Progenitor cell of endocrine pancreas (in vitro differentiated cells): Measurements from ENCODE around the gene SEC22B. TPM values are rescaled to one million over a fixed set of nuclear protein-coding genes. Genes with fewer than 3 reads are reported as not detected.
"Not testable (repeated sequence)": the region's sequence is repeated elsewhere in the genome, so short reads cannot be mapped to it uniquely, and the experiment has no call there.

ENCODE experiments used
- DNase-seq: peaks from one replicate; pipeline ENCODE4 v3.0.0; 2021; ENCODE audit warnings: low spot score; ENCODE audit not compliant: unreplicated experiment
- H3K27ac Mint-ChIP-seq: 2 replicates; pipeline ENCODE4 v1.8.0; 2021; ENCODE audit warnings: mild to moderate bottlenecking, moderate library complexity, mixed read lengths
- H3K27me3 Mint-ChIP-seq: 2 replicates; pipeline ENCODE4 v1.8.0; 2021; ENCODE audit warnings: mixed read lengths
- H3K36me3 Mint-ChIP-seq: 2 replicates; pipeline ENCODE4 v1.8.0; 2022; ENCODE audit warnings: mixed read lengths; ENCODE audit not compliant: insufficient read depth
- H3K4me1 Mint-ChIP-seq: 2 replicates; pipeline ENCODE4 v1.8.0; 2021; ENCODE audit warnings: low read depth, mixed read lengths
- H3K4me3 Mint-ChIP-seq: 2 replicates; pipeline ENCODE4 v1.8.0; 2021; ENCODE audit warnings: low read depth, mild to moderate bottlenecking, moderate library complexity, mixed read lengths
- H3K9me3 Mint-ChIP-seq: 2 replicates; pipeline ENCODE4 v1.8.0; 2021; ENCODE audit warnings: low read depth, mixed read lengths
- total RNA-seq: library from RNA; stranded (reverse); gene quantifications from 2 replicates; pipeline ENCODE4 v1.2.1, GENCODE V29; 2021

Gene SEC22B
- total RNA-seq, 1 donor from 2014 or later: 28.1 TPM

GRCh38 chr1:120116094-120116493 is 60.2 kb downstream of the SEC22B start:
- not testable (repeated sequence) for H3K27me3 Mint-ChIP-seq, H3K4me3 Mint-ChIP-seq, H3K27ac Mint-ChIP-seq, H3K36me3 Mint-ChIP-seq, DNase-seq, H3K4me1 Mint-ChIP-seq, H3K9me3 Mint-ChIP-seq

GRCh38 chr1:120113134-120113533 is 63.2 kb downstream of the SEC22B start:
- not testable (repeated sequence) for H3K27me3 Mint-ChIP-seq, DNase-seq, H3K27ac Mint-ChIP-seq, H3K36me3 Mint-ChIP-seq, H3K9me3 Mint-ChIP-seq, H3K4me1 Mint-ChIP-seq, H3K4me3 Mint-ChIP-seq

GRCh38 chr1:120112212-120112611 is 64.1 kb downstream of the SEC22B start:
- H3K4me3 Mint-ChIP-seq, H3K36me3 Mint-ChIP-seq, H3K4me1 Mint-ChIP-seq, H3K27me3 Mint-ChIP-seq, H3K9me3 Mint-ChIP-seq, H3K27ac Mint-ChIP-seq, DNase-seq: not testable (repeated sequence)

- H3K27ac Mint-ChIP-seq, DNase-seq, H3K4me3 Mint-ChIP-seq, H3K36me3 Mint-ChIP-seq, H3K9me3 Mint-ChIP-seq, H3K4me1 Mint-ChIP-seq, H3K27me3 Mint-ChIP-seq: not testable (repeated sequence)
Measured at GRCh38 chr1:120111771-120112170, 64.5 kb downstream of the SEC22B start.

- H3K27ac Mint-ChIP-seq, H3K27me3 Mint-ChIP-seq, H3K9me3 Mint-ChIP-seq, H3K4me1 Mint-ChIP-seq, H3K36me3 Mint-ChIP-seq, DNase-seq, H3K4me3 Mint-ChIP-seq: not testable (repeated sequence)
Measured at GRCh38 chr1:120111008-120111407, 65.3 kb downstream of the SEC22B start.

GRCh38 chr1:120109656-120110055 is 66.7 kb downstream of the SEC22B start:
- H3K4me3 Mint-ChIP-seq, H3K27me3 Mint-ChIP-seq, H3K9me3 Mint-ChIP-seq, H3K36me3 Mint-ChIP-seq, DNase-seq, H3K4me1 Mint-ChIP-seq, H3K27ac Mint-ChIP-seq: not testable (repeated sequence)

- DNase-seq, H3K27me3 Mint-ChIP-seq, H3K4me1 Mint-ChIP-seq, H3K4me3 Mint-ChIP-seq, H3K27ac Mint-ChIP-seq, H3K9me3 Mint-ChIP-seq, H3K36me3 Mint-ChIP-seq: not testable (repeated sequence)
Measured at GRCh38 chr1:120109180-120109579, 67.1 kb downstream of the SEC22B start.

- not testable (repeated sequence) for H3K27me3 Mint-ChIP-seq, H3K4me1 Mint-ChIP-seq, H3K36me3 Mint-ChIP-seq, H3K4me3 Mint-ChIP-seq, H3K9me3 Mint-ChIP-seq, DNase-seq, H3K27ac Mint-ChIP-seq
Measured at GRCh38 chr1:120105288-120105687, 71.0 kb downstream of the SEC22B start.

GRCh38 chr1:120103768-120104167 is 72.6 kb downstream of the SEC22B start:
- not testable (repeated sequence) for H3K27me3 Mint-ChIP-seq, H3K27ac Mint-ChIP-seq, H3K36me3 Mint-ChIP-seq, H3K4me1 Mint-ChIP-seq, H3K4me3 Mint-ChIP-seq, DNase-seq, H3K9me3 Mint-ChIP-seq

- not testable (repeated sequence) for H3K4me1 Mint-ChIP-seq, H3K27ac Mint-ChIP-seq, H3K36me3 Mint-ChIP-seq, H3K9me3 Mint-ChIP-seq, H3K27me3 Mint-ChIP-seq, DNase-seq, H3K4me3 Mint-ChIP-seq
Measured at GRCh38 chr1:120101593-120101992, 74.7 kb downstream of the SEC22B start.

Other genes starting within 250 kb of the SEC22B start
- 107 and 112 TPM in 2 replicates for gene NOTCH2, start 106.9 kb downstream of the SEC22B start, total RNA-seq
- 16.6 and 19.6 TPM in 2 replicates for gene NBPF8, start 238.5 kb upstream of the SEC22B start, total RNA-seq